Midbrain (tissue), 1 donor: Measurements from ENCODE around the gene SEMA6A.

Source experiments
- DNase-seq: peaks from one replicate; lab custom pipeline; 2025; lab: John Stamatoyannopoulos, UW

SEMA6A gene

DNA sequence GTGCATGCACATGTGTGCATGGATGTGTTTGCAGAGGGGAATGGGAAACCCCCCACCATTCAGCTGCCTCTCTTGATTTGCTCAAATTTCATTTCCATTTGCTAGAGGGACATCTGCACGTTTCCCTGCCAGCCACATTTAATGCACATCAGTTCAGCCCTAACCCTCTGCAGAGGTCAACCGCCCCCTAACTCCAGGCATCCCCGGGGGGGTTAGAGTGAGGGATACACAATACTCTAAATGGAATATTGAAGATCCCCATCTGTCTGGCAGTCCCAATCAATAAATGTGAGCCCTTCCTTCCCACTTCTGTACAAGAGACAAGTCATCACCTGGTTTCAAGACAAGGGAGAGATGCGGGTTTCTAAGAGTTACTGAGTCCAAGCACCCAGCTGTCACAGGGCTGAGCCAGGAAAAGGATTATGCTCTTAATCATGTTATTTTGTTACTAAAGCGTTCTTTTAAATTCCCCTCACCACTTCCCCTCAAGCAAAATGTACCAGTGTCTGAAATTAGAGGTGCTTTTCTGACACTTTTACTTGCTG, 134.1 kb downstream of the SEMA6A start:
- peak; percentile 27 for DNase-seq

DNA sequence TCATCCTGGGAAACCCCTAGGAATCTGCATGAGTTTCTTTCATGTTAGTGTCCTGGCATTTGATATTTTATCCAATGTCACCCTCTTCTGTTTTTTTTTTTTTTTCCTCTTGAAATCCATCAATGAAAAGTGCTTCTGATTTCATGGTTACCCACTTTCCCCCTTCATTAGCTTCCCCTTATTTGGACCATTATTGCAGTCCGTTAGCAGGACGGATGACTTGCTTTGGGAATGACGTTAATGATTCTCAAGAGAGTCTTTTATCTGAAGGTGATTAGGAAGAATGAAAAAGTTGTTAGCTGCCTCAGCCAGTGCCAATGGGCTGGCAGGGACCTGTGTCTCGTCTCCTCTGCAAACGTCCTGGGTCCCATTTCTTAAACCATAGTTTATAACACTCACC, 134.7 kb downstream of the SEMA6A start:
- no peak for DNase-seq

DNA sequence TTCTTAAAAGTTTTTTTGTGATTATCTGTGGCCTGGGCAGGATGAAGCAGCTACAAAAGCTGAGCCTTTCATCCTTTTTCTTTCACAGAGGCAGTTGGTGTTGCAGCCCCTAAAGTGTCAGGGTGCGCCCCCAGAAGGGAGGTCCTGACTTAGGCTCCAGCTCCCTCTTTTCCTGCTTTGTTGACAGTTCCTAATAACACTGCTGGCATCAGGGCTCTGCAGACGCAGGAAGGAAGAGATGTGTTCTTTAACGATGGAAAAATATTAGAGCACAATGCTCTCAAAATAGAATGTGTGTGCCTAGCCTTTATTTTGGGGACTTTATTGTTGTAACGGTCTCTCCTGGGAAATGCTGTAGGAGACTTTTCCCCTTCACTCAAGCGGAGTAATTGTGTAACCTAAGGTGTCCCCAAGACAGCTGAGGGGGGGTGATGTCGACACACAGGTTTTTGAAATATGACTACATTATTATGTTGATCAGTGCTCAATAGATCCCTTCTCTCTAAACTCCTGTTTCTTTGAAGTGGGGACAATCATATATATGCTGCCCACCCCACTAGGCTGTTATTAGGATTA, 135.6 kb downstream of the SEMA6A start:
- DNase-seq: no peak

DNA sequence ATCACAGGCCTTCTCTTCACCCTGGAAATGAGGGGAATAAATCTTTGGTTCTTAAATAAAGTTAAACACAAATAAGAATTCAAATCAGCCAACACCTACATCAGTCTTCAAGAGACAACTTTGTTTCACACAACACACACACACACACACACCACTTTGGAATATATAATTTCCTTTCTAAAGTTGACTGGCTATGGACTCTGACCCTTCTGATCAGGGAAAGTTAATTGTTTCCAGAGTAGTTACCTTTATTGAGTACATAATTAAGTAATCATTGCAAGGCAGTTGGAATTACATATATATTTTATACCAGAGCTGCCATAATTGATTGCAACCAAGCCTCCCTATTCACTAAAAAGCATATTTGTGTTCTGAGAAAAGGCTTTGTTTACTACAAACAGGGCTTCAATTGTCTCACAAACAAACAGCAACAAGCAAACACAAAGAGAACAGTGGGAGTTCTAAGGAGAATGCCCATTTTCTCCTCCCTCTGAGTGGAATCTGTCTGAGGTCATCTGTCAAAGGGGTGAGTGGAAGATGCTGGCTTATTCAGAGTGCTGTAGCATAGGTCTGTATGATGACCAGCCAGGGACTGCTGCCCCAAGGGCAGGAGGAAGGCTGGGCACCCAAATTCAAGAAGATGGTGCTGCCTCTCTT, 136.6 kb downstream of the SEMA6A start:
- DNase-seq: peak; percentile 63

DNA sequence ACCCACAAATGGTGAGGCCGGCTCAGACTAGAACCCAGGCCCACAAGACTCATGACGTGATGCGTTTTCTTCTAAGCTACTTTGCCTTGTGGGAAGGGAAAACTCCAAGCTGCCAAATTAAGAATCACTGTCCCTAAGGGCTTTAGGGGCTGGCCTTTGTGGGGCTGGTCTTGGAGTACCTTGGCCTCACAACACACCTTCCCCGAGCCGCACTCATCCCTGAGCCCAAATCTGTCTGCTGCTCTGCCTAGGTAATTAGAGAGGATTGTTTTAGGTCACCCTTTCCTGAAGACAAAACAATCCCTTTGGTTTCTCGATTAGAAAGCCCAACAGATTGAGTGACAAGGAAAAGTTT, 137.3 kb downstream of the SEMA6A start:
- DNase-seq: no peak

DNA sequence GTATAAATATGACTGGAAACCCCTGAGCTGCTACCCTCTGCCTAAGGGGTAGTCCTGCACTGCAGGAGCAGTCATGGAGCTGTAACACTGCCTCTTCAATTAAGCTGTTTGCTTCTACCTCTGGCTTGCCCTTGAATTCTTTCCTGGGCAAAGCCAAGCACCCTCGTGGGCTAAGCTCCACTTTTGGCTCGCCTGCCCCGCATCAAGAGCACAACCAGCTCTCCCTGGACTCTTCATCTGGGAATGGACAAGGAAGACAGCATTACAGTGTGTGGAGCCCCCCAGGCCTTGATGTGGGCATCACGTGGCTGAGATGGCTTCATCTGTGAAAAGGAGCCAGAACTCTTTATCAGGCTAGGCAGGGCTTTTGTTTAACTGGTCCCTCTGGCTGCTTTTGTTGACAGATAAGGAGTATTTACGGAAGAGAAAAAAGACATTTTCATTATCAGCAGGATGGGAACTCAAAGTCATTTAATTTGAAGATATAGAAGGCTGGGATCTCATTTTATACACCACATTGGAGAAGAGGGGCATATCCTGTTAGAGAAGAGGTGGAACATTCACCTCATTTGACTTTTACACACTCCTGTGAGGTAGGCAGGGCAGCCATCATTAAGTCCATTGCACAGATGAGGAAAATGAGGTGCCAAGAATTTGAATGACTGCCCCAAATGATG, 137.8 kb downstream of the SEMA6A start:
- DNase-seq: no peak

DNA sequence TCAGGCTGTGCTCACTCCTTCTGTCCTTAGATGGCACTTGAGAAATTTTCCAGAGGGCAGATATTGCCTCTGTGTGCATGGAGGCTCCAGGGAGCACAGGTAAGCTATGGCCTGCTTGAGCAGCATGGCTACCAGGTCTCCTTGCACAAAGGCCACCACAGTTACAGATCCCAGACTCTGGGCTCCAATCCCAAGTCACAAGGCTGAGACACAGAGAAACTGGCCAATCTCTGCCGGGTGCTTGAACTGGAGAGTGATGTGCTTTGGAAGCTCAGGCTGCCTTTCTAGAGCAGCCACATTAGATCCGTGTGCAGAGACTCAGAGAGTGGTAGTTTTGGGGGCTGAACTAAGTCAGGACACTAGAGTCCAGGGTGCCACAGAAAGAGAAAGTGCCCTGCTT, 145.7 kb downstream of the SEMA6A start:
- DNase-seq: peak; percentile 58

DNA sequence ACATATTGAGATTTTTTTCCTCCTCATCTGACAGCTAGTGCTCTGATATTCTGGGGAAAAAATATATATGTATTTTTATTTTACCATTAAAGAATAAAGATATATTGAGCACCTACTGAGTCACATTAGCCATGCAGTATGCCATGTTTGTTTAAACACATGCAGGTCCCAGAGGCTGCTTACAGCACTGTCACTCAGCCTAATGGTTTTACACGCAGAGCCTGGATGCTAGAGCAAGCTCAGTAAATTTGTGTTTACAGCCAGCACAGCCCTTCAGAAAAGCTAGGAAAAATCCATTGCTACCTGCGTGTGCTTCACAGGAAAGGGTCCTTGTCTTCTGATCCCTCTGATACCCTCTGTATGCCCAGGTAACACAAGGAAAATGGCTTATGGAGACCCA, 146.2 kb downstream of the SEMA6A start:
- DNase-seq: no peak

DNA sequence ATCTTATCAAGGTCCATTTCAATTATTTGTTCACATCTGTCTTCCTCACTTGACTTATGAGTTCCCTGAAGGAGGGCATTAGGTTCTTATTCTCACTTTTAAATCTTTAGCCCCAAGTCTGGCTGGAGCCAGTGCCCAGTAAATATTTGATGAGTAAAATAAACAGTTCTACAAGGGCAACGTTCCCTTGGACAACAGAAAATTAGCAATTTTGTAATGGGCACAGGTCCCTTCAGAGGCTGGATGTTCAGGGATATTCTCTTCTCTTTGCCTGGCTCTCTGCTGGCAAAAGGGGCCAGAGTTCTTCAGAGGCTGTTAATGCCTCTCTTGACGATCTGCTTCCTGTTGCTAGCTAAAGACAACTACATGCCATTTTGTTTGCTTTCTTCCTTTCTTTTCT, 149.7 kb downstream of the SEMA6A start:
- DNase-seq: no peak

DNA sequence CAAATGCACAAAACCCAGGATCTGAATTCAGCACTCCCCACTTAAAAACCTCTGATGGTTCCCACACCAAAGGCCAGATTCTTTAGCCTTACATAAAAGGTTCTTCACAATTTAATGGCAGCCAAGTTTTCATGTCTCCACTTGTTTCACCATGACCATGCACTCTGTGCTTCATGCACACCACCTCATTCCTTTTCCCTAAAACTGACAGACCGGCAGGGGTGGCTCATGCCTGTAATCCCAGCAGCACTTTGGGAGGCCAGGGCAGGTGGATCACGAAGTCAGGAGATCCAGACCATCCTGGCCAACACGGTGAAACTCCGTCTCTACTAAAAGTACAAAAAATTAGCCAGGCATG, 150.4 kb downstream of the SEMA6A start:
- DNase-seq: no peak

DNA sequence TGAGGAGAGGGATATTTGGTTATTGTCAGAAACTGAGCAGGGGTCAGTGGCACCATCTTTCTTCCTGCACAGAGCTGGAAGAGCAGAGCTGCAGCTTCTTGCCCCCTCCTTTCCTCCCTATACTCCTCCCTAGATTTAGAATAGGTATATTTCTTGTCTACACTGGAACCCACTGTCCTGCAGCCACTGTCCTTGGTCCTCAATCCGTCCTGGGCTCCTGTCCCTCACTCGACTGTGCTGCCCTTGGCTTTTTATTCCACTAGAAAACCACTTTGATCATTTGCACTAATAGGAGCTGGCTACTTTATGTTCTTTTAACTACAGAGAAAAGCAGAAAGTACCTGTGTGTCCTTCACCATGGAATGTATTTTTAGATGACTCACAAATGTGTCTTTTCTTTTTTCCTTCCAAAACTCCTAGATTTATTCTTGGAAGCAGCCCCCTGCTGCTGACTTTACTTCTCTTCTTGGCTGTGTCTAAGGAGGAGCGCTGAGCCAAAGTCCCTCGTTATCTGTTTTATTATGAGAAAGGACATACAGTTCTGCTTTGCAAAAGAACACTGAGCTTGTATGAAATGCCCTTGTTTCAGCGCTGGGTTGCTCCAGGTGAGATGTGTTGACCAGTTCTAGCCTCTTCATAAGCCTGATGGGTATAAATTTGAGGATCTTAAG, 150.9 kb downstream of the SEMA6A start:
- DNase-seq: no peak

DNA sequence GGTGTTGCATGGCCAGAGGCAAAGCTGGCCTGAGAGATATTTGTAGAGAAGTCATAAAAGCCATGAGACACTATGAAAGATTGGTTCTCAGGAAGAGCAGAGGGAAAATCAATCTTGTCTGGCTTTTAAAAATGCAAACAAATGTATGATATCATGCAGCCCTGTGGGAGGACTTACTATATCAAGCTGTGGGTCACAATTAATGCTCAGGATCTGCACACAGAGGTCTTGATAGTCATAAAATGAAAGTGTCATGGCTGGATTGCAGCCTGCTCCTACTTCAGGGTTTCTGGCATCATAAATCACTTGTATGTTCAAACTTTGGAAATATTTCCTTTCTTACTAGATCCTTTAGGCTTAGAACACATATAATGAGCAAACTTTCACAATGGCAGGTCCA, 151.5 kb downstream of the SEMA6A start:
- DNase-seq: no peak

DNA sequence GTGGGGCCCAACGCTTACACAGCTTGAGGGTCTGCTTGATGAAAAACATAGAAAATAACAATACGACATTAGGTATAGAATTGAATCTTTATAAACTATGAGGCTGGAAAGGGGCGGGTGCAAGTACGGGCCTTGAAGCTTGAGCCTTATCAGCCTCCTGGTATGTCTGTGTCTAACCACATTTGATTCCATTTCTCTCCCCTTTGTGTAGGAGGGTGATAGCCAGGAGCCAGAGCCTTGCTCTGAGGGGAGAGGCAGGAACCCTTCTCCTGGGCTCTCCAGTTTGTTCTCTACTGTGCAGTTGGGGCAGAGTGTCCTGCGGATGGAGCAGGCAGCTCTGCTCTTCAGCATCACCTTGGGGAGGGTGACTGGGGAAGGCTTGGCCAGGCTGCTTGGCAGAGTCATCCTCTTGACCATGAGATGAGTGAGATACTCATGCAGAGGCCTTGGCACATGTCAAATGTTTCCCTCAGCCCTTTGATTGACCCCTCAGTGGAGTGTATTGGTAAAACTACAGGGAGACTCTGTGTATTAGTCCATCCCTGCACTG, 153.5 kb downstream of the SEMA6A start:
- no peak for DNase-seq

DNA sequence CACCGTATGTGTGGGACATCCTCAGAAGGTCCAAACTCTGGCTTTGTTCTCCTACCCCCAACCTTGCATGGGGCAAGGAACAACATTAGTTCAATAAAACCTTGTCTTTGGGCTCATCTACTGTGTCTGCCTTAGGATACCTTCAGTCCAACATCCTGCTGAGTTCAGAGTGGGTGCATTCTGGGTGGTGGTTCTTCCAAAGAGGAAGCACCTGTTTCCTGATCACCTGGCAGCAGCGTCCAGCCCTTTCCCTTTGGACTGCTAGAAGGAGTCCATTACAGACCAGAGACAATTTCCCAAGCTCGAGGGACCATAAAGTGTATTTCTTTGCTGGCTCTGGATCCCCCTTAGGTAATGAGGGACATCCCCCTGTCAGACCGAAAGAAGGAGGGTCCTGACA, 154.1 kb downstream of the SEMA6A start:
- no peak for DNase-seq

DNA sequence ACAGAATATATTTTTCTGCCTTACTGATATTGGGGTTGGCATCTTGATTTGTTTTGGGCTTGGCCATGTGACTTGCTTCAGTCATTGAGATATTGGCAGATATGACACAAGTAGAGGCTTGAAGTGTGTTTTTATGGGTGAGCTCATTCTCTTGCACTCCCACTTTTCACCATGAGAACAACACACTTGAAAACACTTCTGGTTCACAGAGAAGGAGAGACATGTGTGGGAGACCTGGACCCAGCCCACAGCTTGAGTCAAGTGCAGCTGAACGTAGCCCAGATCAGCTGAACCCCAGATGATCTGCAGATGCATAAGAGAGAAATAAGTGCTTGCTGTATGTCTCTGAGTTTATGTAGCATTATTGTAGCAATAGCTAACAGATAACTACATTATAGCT, 155.4 kb downstream of the SEMA6A start:
- no peak for DNase-seq

DNA sequence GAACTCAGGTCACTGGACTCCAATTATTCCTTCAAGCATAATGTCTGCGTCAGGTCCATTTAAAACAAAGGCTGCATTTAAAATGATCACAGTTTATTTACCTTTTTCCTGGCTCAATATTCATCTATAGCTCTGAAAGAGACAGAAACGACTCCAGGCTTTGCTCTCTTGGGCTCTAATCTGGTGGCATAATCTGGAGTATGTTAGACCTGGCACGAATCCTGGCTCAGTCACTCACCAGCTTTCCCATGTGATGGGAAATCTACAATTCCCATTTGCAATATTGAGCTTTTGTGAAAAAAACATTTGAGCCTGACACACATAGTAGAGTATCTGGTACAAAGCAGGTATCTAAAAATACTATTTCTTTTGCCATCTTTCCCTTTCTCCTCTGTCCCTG, 155.8 kb downstream of the SEMA6A start:
- DNase-seq: no peak

DNA sequence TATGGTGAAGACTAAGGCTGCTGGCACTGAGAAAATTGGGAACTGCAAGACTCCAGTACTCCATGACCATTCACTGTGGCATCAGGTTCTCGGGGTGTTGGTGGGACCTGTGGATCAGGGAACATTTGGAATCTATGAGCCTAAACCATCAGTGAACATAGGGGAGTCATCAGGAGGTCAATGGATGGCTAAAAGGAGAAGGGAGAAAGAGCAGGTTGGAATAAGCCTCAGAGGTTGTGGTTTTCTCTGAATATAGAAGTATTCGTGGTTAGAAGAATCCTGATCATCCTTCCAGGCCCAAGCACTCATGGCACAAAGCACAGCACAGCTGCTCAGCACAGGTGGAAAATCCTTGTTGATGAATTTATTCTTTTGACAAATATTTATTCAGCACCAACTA, 156.6 kb downstream of the SEMA6A start:
- no peak for DNase-seq

DNA sequence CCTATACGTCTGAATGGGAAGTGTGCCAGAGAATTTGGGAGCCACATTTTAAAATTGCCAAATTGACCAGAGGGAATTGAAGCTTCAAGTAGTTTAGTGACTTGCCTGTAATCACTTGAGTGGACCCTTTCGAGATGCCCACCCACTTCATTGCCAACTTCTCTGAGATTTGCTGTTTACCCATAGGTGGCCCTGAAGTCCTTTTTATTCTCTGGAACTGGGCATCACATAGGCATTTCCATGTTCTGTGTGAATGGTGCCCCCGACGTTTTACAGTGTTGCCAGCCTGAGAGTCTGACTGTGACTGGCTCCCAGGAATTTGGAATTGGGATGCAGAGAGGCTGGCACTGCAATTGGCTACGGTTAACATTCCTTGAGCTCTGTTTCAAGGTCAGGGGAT, 158.6 kb downstream of the SEMA6A start:
- DNase-seq: no peak

DNA sequence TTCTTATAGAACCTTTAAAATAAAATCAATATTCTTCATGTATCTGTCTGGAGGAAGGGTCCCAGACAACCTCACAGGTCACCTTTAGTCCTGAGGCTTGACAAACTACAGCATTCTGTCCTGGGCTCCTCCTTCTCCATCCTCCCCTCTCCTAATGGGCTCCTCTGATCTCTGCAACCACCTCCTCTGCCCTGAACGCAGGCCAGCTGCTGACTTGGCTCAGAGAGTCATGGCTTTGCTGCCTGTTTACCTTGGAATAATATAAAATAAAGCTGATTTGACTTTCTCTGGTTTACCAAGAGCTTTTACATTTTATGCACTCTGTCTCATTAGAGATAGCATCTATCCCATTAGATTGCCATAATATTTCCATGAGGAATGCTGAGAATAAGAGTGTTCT, 159.4 kb downstream of the SEMA6A start:
- DNase-seq: no peak

DNA sequence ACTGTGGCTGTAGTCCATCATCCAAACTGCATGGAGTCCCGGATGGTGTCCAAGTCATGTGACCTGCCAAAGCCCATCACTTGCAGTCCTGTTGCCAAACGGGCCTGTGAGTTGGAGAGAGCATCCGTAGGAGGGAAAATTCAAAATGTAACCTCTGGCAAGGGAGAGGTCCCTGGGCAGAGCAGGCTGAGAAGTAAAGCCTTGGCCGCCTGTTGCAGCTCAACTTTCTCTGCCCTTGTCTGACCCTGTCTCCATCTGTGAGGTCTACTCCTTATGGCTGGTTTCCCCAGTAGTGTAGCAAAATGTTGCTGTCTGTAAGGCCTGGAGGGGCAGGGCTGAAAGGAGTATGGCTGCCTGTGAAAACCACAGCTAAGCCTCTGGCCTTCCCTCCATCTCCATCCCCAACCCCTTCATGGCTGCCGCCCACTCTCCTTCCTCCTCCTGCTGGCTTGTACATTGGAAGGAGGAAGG, 163.5 kb downstream of the SEMA6A start:
- peak; percentile 13 for DNase-seq

DNA sequence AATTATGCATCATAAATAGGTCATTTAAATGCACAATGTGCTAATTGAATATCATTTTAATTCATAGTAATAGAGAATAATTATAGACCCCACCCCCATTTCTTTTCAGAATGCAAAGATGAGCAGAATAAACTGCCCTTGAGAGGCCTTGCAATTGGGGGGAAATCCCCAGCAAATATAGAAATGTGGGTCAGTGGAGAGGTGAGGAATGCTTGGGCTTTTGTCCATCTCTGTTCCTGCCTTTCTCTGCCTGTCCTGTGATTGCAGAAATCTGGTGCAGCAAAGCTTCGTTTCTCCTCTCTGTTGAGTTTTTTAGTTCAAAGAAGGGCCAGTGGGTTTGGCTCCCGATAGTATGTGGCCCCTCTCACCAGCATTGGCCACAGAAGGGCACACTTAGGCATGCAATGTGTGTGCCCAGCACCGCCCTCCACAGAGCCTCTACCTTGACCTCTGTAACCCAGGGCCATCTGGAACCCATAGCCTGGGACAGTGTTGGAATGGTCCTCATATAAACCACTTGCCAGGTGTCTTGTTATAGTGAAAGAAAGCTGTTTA, 164.2 kb downstream of the SEMA6A start:
- no peak for DNase-seq

DNA sequence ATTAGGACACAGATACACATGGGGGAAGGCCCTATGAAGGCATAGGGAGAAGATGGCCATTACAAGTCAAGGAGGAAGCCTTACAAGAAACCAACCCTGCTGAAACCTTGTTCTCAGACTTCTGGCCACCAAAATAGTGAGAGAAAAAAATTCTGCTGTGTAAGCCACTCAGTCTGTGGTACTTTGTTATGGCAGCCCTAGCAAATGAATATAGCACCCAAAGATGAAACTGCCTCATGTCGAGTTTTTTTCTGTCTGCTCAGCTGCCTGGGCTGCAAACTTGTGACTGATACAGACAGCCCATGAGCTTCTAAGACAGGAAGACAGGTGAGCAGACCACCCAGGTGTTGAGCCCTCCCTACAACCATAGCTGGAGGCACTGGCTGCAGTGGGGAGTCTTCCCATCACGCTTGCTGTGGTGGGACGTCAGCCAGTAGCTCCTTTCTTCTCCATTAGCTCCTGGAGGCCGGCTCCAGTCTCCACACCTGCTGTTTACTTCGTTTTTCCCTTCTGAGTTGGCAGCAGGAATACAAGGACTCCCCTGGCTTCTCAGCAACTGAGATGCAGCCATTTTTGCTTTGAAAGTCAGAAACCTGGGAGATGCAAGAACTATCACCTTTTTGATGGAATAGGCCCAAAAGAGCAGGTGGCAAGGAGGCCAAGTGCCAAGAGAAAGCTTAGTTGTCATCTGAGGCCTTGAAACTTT, 164.9 kb downstream of the SEMA6A start:
- DNase-seq: no peak
